Stimulated activated naive CD8-positive, alpha-beta T cell treated with anti-CD3 and anti-CD28 coated beads, Interleukin-15, Interleukin-2, amounts not matched to agents 100 ng/mL and 50 ng/mL, for 24 hours (primary cell): ENCODE measurements around the gene GDF7.

ENCODE experiments used
- H3K27ac Mint-ChIP-seq: one replicate; pipeline ENCODE4 v1.8.0; 2021; ENCODE audit warnings: mild to moderate bottlenecking, mixed read lengths
- H3K27me3 Mint-ChIP-seq: one replicate; pipeline ENCODE4 v1.8.0; 2021; ENCODE audit warnings: mixed read lengths
- H3K36me3 Mint-ChIP-seq: one replicate; pipeline ENCODE4 v1.8.0; 2021; ENCODE audit warnings: low read depth, mixed read lengths
- H3K4me1 Mint-ChIP-seq: one replicate; pipeline ENCODE4 v1.8.0; 2021; ENCODE audit warnings: low read depth, mixed read lengths
- H3K4me3 Mint-ChIP-seq: one replicate; pipeline ENCODE4 v1.8.0; 2021; ENCODE audit warnings: mild to moderate bottlenecking, mixed read lengths
- H3K9me3 Mint-ChIP-seq: one replicate; pipeline ENCODE4 v1.8.0; 2021; ENCODE audit warnings: mixed read lengths

The GDF7 gene

DNA sequence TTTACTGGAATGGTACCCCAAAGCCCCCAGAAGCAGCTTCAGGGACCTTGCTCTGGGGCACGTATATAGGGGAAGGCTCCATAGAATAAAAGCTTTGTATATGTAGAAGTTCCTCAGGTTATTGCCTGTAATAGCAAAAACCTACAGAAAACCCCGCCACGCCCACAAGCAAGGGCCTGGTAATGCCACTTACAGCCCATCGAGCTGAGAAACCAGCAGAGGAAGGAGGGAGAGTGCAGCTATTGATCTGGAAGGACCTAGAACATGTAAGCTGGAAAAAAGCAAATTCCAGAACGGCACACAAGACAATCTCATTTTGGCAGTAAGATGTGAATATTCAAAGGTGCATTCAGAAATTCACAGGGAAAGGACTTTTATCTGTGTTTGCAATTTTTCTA lies 31.8 kb upstream of the GDF7 start:
- H3K36me3 Mint-ChIP-seq = peaks cover 11% of the 10 kb centered on the region

DNA sequence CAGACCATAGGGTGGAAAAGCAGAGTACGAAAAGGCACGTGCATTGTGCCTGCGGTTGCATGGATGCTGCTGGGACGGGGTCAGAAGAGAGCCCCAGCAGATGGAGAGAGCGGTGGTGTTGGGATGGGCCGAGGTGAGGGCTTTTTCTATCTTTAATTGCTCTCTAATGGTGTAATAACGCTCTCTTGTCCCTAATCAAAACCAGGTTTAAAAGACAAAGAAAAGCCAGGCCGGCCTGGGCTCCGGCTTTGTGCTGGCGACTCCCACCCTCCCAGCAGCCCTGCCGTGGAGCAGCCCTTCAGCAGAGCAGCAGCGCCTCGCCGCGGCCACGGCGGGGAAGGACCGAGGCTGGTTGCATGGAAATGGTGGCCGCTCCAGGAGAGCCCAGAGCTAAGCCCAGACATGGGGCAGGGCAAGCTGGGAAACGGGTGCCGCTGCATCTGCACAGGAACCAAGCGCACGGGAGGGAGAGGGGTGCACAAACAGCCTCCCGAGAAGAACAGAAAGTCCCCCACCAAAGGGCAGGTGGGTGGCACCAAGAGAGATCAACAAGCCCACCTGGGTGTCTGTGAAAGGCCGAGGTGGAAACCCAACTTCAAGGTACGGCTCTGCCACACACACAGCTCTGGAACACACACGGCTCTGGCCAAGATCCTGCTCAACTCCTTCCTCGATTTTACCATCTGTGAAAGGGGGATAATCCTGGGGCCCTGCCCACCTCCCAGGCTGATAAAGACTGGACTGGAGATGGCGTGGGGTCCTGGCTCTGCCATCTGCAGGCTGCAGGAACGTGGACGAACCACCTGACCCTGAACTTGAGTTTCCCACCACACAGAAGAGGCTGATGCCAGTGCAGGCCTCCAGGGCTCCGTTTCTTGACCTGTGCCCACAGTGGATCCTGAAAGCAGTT lies 31.0 kb upstream of the GDF7 start:
- Mint-ChIP-seq H3K9me3 (no peaks in the 10 kb centered on the region), H3K36me3 (peaks cover 8% of the 10 kb centered on the region), H3K27me3 (no peaks in the 10 kb centered on the region), H3K27ac (no peak overlapping the region), H3K4me3 (no peak overlapping the region), H3K4me1 (no peaks in the 10 kb centered on the region)

More for the DNA sequence above, 31.8 kb upstream of the GDF7 start:
- H3K4me3 Mint-ChIP-seq = no peak overlapping the region
- H3K27me3 Mint-ChIP-seq = no peaks in the 10 kb centered on the region
- H3K27ac Mint-ChIP-seq = no peak overlapping the region
- H3K9me3 Mint-ChIP-seq = no peaks in the 10 kb centered on the region
- H3K4me1 Mint-ChIP-seq = no peaks in the 10 kb centered on the region

DNA sequence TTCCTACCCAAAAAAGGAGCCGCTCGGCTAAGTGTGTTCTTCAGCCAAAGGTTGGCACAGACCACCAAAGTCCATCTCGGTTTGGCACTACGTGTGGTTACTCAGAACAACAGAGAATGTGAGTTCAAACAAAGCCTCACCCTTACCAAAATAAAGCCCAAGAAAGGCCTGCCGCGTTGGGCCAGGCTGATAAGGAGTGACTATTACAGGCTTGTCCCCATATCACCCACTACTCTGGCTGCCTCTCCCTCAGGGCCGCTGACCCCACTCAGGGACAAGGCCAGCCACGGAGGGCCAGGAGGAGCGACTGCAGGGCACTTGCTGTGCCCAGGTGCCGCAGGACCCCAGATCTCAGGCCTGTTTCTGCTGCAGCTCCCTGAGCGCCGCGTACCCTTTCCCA lies 29.8 kb upstream of the GDF7 start:
- H3K27me3 Mint-ChIP-seq = no peaks in the 10 kb centered on the region
- H3K9me3 Mint-ChIP-seq = no peaks in the 10 kb centered on the region
- H3K4me3 Mint-ChIP-seq = no peak overlapping the region
- H3K4me1 Mint-ChIP-seq = no peaks in the 10 kb centered on the region
- H3K27ac Mint-ChIP-seq = no peak overlapping the region
- H3K36me3 Mint-ChIP-seq = peaks cover 8% of the 10 kb centered on the region

DNA sequence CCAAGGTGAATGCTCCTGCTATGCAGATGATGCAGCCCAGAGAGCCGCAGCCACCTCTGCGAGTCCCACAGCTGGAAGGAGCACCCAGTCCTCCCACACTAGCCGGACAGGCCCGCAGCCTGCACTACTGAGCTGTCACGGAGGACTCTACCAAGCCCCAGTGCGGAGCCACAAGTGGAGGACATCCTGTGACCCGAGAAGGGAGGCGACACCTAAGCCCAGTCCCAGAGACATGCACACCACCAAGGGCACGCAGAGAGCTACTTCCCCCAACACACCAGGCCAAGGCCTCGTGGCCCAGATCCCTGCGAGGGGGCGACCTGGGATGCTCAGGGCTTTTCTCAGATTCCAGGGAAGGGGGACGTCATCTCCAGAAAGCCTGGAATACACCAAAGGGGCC lies 28.9 kb upstream of the GDF7 start:
- no peaks in the 10 kb centered on the region for H3K27me3 Mint-ChIP-seq
- H3K4me3 Mint-ChIP-seq = no peak overlapping the region
- H3K27ac Mint-ChIP-seq = no peak overlapping the region
- peaks cover 8% of the 10 kb centered on the region for H3K36me3 Mint-ChIP-seq
- no peaks in the 10 kb centered on the region for H3K4me1 Mint-ChIP-seq
- no peaks in the 10 kb centered on the region for H3K9me3 Mint-ChIP-seq

DNA sequence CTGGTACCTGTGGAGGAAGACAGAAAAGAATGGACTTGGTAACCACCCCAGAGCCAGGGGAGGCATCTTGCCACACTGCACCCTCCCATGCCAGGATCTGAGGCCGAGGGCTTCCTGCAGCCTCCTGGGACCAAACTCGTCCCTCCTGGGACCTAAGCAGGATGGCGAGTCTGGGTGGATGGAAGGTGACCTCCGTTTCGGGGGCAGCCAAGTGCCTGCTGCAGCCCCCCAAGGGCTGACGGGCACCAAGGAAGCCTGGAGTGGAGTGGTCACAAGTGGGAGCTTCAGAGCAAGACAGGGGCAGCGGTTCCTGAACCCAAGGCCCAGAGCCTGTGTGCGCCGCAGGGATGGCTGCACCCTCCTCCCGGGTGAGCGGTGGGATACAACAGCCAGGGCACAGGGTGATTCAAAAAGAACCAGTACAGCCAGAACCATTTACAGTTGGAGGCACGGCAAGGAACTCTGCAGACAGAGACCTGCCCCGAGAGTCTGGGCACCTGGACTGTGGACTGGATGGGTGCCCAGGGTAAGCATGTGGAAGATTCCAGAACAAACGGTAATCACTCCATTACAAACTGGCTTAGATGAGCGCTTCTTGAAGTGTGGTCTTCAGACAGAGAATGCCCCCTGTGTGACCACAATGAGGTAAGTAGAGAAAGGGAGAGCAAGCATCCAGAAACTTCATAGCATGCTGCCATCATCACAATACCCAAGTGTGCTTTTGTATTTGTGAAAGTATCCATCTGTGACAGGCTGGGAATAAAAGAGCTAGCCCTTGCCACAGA lies 28.1 kb upstream of the GDF7 start:
- Mint-ChIP-seq H3K27me3 (no peaks in the 10 kb centered on the region), H3K36me3 (peaks cover 8% of the 10 kb centered on the region), H3K4me3 (no peak overlapping the region), H3K4me1 (no peaks in the 10 kb centered on the region), H3K9me3 (no peaks in the 10 kb centered on the region), H3K27ac (no peak overlapping the region)

DNA sequence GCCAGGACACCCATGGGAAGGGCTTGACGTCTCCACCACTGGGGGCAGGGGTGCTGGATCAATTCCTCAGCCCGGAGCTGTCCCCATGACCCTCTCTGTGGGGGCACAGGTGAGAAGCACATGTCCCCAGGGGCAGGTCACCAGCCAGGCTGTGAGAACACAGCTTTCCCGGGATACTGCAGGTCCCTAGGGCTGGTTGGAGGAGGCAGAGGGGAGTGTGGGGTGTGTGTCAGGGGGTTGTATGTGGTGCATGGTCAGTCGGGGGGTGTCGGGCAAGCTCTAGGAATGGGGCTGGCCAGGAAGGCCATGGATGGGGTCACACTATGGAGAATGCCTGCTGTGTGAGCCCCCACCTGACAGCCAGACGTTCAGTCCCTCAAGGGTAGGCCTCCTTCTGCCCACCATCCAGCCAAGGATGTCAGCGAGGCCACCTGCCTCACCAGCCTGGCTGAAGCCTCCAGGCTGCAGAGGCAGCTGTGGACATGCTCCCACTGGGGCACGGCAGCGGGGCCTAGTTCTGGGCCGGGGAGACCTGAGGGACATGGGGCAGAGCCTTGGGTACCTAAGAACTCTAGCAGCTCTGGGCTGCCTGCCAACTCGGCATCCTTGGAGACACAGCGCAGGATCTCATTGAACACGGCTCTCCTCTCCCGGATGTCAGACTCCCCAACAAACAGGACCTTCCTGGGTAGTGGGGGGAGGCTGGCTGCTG lies 26.4 kb upstream of the GDF7 start:
- Mint-ChIP-seq H3K4me1 (no peaks in the 10 kb centered on the region), H3K4me3 (no peak overlapping the region), H3K36me3 (peaks cover 4% of the 10 kb centered on the region), H3K9me3 (no peaks in the 10 kb centered on the region), H3K27ac (no peak overlapping the region), H3K27me3 (no peaks in the 10 kb centered on the region)

DNA sequence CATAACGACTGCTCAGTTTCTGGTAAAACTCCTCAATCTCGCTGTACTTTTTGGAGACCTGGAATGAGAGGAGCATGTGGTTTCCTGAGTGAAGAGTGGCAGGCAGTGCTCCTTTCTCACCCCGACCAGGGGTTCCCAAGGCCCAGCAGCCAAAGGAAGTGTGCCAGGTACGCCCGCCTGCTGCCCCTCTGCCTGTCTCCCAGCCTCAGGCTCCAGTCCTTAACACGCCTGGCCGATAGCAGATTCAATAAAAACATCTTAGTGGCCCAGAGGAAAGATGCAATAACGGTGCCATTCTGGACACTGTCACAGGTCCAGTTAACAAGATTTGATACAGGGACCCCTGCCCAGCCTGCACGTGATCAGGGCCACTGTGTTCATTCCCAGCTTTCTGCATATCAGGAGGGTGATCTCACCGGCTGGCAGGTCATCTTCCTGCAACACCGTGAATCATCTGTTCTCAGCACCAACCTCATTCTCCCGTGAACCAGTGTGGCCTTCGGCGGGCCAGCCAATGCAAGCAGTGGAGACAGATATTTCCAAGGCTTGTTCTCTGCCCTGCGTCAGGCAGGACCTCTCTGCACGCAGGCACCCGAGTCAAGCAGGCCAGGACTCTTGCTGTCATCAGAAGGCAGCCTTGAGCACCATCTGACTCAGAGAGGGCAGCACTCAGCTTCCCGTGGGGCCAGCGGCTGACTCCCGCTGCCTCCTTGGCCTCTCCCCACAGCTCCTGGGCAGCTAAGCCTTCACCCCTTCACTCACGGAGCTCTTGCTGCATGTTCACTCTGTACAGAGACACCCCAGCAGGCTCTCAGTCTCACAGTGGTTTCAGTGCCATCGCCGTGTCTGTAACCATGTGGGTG lies 25.6 kb upstream of the GDF7 start:
- H3K4me3 Mint-ChIP-seq = no peak overlapping the region
- no peaks in the 10 kb centered on the region for H3K27me3 Mint-ChIP-seq
- no peaks in the 10 kb centered on the region for H3K9me3 Mint-ChIP-seq
- H3K27ac Mint-ChIP-seq = no peak overlapping the region
- peaks cover 4% of the 10 kb centered on the region for H3K36me3 Mint-ChIP-seq
- no peaks in the 10 kb centered on the region for H3K4me1 Mint-ChIP-seq

DNA sequence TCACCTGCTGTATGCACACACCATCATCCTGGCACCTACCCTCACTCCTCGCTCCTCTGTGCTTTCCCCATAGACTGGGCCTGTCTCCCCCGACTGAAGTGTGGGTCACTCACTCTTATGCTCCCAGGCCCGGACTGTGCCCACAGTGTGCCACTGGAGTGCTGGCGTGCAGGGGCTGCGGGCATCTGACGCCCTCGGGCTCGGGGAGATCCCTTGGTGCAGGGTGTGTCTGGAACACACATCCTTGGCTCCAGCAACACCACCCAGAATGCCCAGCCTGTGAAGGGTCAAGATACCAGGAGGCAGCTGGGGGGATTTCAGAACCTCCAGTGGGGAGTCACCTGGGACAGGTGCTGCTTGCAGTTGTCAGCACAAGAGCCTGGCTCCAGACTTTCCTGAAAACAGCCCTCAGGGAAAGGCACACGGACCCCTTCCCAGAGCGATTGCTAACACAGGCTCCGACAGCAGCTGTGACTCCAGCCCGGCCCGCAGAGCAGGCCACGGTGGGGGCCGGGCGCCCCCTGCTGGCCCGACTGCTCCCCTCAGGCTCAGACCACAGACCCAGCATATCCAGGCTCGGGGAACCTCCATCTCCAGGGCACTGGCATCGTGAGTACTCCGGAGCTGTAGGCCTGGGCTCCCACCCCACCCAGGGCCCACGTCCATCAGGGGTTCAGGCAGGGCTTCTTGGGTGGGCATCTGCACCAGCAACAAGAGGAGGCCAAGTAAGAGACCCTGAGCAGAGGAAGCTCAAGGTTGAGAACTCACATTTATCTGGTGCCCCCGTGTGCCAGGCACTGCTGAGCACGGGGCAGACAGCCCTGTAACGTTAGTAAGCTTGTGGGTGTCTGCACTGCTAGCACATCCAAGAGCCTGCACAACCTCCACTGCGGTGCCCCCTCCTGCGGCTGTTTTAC lies 24.6 kb upstream of the GDF7 start:
- peaks cover 4% of the 10 kb centered on the region for H3K36me3 Mint-ChIP-seq

DNA sequence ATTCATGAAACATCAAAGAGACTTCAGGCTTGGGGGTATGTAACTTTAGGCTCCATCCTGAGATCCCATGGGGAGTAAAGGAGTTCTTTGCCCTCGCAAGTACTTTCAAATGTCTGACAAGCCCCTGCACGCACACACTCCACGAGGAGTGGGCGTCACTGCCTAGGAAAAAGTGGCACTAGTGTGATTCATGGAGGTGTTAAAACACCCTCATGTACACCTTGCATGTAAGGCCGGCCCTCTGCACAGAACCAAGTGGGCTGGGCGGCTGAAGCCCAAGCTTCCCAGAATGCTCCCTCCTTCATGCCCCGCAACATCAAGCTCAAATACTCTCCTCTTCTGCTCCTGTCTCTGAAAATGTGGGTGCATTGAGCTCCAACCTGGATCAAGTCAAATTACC lies 23.9 kb upstream of the GDF7 start:
- peaks cover under 1% of the 10 kb centered on the region for H3K4me1 Mint-ChIP-seq
- no peaks in the 10 kb centered on the region for H3K27me3 Mint-ChIP-seq
- H3K9me3 Mint-ChIP-seq = no peaks in the 10 kb centered on the region
- peaks cover 4% of the 10 kb centered on the region for H3K36me3 Mint-ChIP-seq
- no peak overlapping the region for H3K27ac Mint-ChIP-seq
- no peak overlapping the region for H3K4me3 Mint-ChIP-seq

More for the DNA sequence above, 24.6 kb upstream of the GDF7 start:
- Mint-ChIP-seq H3K27me3 (no peaks in the 10 kb centered on the region), H3K4me1 (no peaks in the 10 kb centered on the region), H3K4me3 (no peak overlapping the region), H3K9me3 (no peaks in the 10 kb centered on the region), H3K27ac (no peak overlapping the region)

DNA sequence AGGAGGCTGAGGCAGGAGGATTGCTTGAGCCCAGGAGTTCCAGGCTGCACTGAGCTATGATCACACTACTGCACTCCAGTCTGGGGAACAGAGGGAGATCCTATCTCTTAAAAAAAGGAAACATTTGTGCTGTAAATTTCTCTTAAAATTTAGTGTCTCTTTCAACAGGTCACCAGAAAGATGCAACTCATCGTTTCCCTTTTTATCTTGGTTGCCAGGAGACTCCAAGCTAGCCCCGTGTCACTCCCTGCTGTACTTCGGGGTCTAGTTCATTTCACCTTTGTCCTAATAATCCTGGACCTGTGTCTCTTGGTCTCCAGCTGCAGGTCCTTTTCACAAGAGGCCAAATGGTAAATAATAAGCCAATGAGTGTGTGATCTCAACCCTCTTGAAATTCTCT lies 23.1 kb upstream of the GDF7 start:
- Mint-ChIP-seq H3K4me1 (peaks cover 8% of the 10 kb centered on the region), H3K4me3 (no peak overlapping the region), H3K9me3 (no peaks in the 10 kb centered on the region), H3K27ac (no peak overlapping the region), H3K36me3 (peaks cover 4% of the 10 kb centered on the region), H3K27me3 (no peaks in the 10 kb centered on the region)

DNA sequence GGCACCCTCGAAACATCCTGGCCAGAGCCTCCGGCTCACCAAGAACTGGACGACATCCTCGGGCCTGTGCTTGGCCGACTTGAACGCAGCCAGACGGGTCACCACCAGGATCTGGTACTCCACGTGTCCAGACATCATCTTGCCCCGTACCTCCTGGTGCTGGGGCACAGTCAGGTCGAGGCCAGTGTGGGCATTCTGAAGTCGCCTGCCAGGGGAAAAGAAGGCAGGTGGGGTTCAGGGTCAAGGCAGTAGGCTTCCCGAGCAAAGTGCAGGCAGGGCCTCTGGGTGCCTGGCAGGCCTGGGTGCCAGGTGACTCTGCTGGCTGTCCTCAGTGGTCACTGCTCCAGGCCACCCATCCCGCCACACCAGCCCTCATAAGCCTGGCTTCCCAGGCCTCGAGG lies 21.6 kb upstream of the GDF7 start:
- no peak overlapping the region for H3K4me3 Mint-ChIP-seq
- no peak overlapping the region for H3K27ac Mint-ChIP-seq
- no peaks in the 10 kb centered on the region for H3K9me3 Mint-ChIP-seq
- H3K36me3 Mint-ChIP-seq = no peaks in the 10 kb centered on the region
- H3K4me1 Mint-ChIP-seq = peaks cover 23% of the 10 kb centered on the region
- no peaks in the 10 kb centered on the region for H3K27me3 Mint-ChIP-seq

DNA sequence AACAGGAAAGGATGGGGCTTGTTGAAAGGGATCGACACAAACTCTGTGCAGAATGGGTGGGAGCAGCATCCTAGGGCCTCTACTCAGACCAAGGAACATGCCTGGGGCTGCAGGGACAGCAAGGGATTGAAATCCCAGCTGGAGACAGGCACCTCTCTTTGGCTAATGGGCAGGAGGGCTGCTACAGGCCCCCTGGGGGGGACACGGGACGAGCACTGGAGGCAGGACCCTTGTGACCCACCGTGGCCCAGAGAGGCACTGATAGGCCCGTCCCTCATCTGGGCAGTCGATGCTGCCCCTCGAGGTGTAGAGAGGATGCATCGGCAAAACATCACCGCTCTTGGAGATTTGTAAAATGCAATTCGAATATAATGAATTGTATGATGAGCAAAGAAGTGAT lies 21.2 kb upstream of the GDF7 start:
- peaks cover 25% of the 10 kb centered on the region for H3K4me1 Mint-ChIP-seq
- H3K9me3 Mint-ChIP-seq = no peaks in the 10 kb centered on the region
- no peak overlapping the region for H3K4me3 Mint-ChIP-seq
- H3K36me3 Mint-ChIP-seq = no peaks in the 10 kb centered on the region
- no peaks in the 10 kb centered on the region for H3K27me3 Mint-ChIP-seq
- H3K27ac Mint-ChIP-seq = no peak overlapping the region

DNA sequence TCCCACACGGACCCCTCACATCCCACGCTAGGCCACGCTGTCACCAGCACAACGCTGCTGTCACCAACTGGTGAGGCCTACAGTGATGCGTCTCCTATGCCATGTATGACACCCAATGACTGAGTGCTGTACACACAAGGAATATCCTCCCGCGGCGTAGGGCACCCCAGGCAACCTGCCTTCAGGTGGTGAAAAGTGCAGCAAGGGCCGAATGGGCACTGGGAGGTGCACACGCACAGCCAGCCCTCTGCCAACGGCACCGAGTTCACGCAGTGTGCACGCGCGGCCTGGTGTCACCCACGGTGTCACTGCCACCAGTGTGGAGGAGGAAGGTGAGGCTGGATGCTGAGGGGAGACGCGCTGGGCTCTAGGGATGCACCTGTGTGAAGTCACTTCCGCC lies 20.5 kb upstream of the GDF7 start:
- Mint-ChIP-seq H3K4me1 (peaks cover 28% of the 10 kb centered on the region), H3K4me3 (no peak overlapping the region), H3K36me3 (no peaks in the 10 kb centered on the region), H3K27me3 (no peaks in the 10 kb centered on the region), H3K9me3 (no peaks in the 10 kb centered on the region), H3K27ac (no peak overlapping the region)
